ENCODE measurements around the gene PYM1.

- TF ChIP-seq CTCF (tag by site-specific recombination; IDR thresholded peaks at IDR 0.05) (no peak), ZNF624 (tag by site-specific recombination; IDR thresholded peaks at IDR 0.05) (no peak), SP2 (tag by site-specific recombination; IDR thresholded peaks at IDR 0.05) (no peak), MZF1 (tag by site-specific recombination; IDR thresholded peaks at IDR 0.05; ENCODE audit: borderline replicate concordance) (no peak), ZNF610 (tag by site-specific recombination; IDR thresholded peaks at IDR 0.05; ENCODE audit: borderline replicate concordance) (no peak), ZNF175 (tag by site-specific recombination; IDR thresholded peaks at IDR 0.05) (no peak), ZNF10 (tag by site-specific recombination; IDR thresholded peaks at IDR 0.05) (no peak), REST (tag by site-specific recombination; IDR thresholded peaks at IDR 0.05) (no peak), ZNF629 (tag by site-specific recombination; IDR thresholded peaks at IDR 0.05) (no peak), WT1 (tag by site-specific recombination; IDR thresholded peaks at IDR 0.05) (no peak), GLI4 (tag by site-specific recombination; IDR thresholded peaks at IDR 0.05) (no peak)
Measured at GRCh38 chr12:55909513-55909884, 18.2 kb downstream of the PYM1 start.
